ENCODE measurements around the gene ZCCHC10.

The ZCCHC10 gene

DNA sequence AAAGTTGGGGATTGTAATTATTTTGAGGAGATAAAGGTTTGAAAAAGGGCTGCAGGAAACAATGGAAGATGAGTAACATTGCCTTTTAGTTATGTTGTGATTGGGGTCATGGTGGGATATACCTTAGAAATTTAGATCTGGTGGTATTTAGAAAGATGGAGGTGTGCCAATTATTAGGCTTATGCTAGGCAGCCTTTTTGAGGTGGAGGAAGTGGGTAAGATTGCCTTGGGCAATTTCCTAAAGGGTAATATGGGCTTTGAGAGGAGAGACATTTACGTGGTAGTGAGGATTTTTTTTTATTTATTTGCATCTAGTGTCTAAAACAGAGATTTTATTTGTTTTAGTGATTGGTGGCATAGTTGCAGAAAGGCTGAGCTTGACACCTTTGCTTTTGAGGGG, 35.9 kb upstream of the ZCCHC10 start:
- DNase-seq (ENCODE audit: extremely low read depth, low read depth), result no peak
- no peak for TF ChIP-seq CTCF (IDR thresholded peaks at IDR 0.05; ENCODE audit: low read depth, low read length, missing control alignments)
- H3K4me3 ChIP-seq (replicated peaks; ENCODE audit: low read depth, low read length), result no peak overlapping the region

- DNase-seq (ENCODE audit: extremely low read depth, low read depth), result no peak
- TF ChIP-seq CTCF (IDR thresholded peaks at IDR 0.05; ENCODE audit: low read depth, low read length, missing control alignments), result no peak
- H3K4me3 ChIP-seq (replicated peaks; ENCODE audit: low read depth, low read length), result no peak overlapping the region
Measured at GRCh38 chr5:133059621-133060020, 33.3 kb upstream of the ZCCHC10 start.

DNA sequence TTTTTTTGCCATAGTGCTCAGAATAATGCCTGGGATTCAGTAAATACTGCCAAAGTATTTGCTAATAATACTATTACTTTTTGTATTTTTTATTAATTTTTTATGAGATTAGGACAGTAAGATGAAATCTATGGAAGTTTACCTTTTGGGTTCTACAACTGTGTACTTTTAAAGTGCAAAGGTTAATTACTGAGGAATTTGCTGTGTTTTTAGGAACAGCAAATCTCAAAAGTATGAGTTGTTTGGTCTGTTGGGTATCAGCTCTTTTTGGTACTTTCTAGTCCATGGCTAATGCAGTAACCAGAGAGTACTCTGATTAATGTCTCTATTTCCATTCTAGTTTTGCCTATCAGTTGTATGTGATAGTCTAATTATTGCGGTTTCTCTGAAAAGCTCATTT, 30.5 kb upstream of the ZCCHC10 start:
- no peak overlapping the region for H3K4me3 ChIP-seq (replicated peaks; ENCODE audit: low read depth, low read length)

DNA sequence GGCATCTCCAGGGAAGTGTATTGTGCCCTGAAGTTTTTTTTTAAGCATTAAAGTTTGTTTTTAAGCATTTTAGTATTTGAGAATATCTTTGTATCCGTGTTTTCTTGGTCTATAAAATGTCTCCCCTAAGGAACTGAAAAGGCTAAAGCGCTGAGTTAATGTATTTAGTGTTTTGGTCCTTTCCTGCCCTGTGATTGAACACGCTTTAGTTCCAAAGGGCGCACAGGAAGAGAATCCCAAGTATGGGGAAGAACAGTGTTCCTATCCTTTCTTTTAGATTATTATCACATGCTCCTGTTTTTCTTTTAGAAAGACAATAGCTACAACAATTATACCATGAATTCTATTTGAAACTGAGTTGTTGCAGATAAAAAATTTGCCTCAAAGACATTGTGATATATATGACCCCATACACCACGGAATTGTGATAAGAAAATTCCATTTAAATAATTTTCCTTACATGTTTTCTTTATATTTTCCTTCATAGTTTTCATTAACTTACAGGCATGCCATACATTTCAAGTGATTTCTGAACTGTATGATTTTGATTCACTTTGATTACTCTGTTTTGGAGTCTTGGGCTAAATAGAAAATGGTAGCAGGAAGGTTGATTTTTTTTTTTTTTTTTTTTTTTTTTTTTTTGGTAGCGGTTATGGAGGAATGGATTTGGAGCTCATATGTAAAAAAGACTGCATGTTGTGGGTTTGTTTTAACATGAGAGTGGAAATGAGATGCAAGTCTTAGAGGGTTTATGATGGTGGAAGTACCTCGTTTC, 28.5 kb upstream of the ZCCHC10 start:
- no peak for DNase-seq (ENCODE audit: extremely low read depth, low read depth)
- no peak overlapping the region for H3K4me3 ChIP-seq (replicated peaks; ENCODE audit: low read depth, low read length)
- no peak for TF ChIP-seq CTCF (IDR thresholded peaks at IDR 0.05; ENCODE audit: low read depth, low read length, missing control alignments)

More for the DNA sequence above, 30.5 kb upstream of the ZCCHC10 start:
- DNase-seq (ENCODE audit: extremely low read depth, low read depth), result no peak
- TF ChIP-seq CTCF (IDR thresholded peaks at IDR 0.05; ENCODE audit: low read depth, low read length, missing control alignments), result no peak

DNA sequence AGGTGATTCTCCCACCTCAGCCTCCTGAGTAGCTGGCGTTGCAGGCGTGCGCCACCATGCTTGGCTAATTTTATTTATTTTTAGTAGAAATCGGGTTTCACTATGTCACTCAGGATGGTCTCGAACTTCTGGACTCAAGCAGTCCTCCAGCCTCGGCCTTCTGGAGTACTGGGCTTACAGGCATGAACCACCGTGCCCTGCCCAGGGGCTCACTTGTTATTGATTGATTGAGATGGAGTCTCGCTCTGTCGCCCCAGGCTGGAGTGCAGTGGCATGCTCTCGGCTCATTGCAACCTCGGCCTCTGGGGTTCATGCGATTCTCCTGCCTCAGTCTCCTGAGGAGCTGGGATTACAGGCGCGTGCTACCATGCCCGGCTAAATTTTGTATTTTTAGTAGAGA, 27.1 kb upstream of the ZCCHC10 start:
- peak overlapping the region; percentile 97 for H3K4me3 ChIP-seq (replicated peaks; ENCODE audit: low read depth, low read length)
- no peak for TF ChIP-seq CTCF (IDR thresholded peaks at IDR 0.05; ENCODE audit: low read depth, low read length, missing control alignments)
- no peak for DNase-seq (ENCODE audit: extremely low read depth, low read depth)

GRCh38 chr5:133052317-133053175, 26.2 kb upstream of the ZCCHC10 start:
- peak overlapping the region; percentile 97 for H3K4me3 ChIP-seq (replicated peaks; ENCODE audit: low read depth, low read length)
- TF ChIP-seq CTCF (IDR thresholded peaks at IDR 0.05; ENCODE audit: low read depth, low read length, missing control alignments), result no peak
- DNase-seq (ENCODE audit: extremely low read depth, low read depth), result no peak

All from HFF-Myc (cell line).